HG02938 (cell line): ENCODE results near the gene KLF5.
"Not testable (repeated sequence)": the region's sequence is repeated elsewhere in the genome, so short reads cannot be mapped to it uniquely, and the experiment has no call there.

Experiments used
- ATAC-seq: cut with Tn5 transposase; IDR thresholded peaks from one replicate; pipeline ENCODE4 v1.9.1; 2021; ENCODE audit warnings: mild to moderate bottlenecking, moderate library complexity; ENCODE audit not compliant: unreplicated experiment

KLF5 gene

DNA sequence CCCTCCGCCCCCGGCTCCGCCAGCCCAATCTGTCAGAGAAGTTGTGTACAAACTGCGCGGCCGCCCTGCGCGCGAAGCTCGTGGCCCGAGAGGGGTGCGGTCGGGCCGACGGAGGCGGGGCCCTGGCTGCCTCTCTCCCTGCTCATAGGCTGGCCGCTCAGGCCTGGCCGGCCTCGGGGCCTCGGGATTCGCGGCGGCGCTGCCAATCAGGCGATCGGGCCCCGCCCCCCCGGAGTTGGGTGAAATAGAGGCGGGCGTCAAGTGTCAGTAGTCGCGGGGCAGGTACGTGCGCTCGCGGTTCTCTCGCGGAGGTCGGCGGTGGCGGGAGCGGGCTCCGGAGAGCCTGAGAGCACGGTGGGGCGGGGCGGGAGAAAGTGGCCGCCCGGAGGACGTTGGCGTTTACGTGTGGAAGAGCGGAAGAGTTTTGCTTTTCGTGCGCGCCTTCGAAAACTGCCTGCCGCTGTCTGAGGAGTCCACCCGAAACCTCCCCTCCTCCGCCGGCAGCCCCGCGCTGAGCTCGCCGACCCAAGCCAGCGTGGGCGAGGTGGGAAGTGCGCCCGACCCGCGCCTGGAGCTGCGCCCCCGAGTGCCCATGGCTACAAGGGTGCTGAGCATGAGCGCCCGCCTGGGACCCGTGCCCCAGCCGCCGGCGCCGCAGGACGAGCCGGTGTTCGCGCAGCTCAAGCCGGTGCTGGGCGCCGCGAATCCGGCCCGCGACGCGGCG is at the start of gene KLF5:
TSS of gene KLF5 (plus strand) at position 270 of the 724 bp plus-strand sequence. CDS start at position 593, 323 bp downstream.
- peak; percentile 93 for ATAC-seq

DNA sequence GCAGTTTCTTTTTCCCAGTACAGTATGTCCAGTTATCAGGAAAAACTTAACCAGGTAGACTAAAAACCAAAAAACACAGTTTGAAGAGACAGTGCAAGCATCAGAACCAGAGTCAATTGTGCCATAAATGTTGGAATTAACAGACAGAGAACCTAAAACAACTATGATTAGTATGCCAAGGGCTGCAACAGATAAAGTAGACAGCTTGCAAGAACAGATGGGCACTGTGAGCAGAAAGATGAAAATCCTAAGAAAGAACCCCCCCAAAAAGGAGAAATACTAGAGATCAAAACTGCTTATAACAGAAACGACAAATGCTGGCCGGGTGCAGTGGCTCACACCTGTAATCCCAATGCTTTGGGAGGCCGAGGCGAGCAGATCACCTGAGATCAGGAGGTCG is 47.1 kb upstream of the KLF5 start:
- no peak for ATAC-seq

DNA sequence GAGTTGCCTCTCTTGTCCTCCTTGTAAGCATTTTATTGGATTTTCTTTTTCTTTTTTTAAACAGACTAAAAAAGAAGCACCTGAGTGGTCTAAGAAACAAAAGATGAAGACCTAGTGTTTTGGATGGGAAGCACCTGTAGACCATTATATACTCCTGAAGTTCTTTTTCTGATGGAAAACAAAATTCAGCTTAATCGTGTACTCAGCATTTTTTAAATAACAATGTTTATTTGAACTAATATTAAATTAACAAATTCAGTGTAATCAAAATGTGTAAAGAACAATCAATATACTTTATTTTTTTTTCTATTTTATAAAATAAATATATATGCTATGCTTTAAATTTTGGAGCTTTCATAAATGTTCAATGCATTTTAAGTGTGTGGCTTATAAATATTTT is 43.0 kb upstream of the KLF5 start:
- no peak for ATAC-seq

DNA sequence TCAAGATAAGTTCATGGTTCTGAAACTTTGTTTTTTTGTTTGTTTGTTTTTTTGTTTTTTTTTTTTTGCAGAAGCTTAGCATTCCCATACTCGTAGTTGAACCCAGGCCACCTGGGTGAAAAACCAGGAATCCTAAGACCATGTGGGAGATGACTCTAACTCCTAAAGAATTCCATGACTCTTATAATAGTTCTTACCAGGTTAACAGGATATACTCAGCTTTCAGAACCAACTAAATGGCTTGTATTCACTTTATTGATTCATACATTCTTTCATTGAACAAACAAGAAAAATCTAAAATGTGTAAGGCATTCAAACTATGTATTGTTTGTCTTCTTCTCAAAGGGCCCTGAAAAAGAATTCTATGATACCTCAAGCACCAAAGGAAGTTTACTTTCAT is 40.5 kb upstream of the KLF5 start:
- ATAC-seq, result no peak

DNA sequence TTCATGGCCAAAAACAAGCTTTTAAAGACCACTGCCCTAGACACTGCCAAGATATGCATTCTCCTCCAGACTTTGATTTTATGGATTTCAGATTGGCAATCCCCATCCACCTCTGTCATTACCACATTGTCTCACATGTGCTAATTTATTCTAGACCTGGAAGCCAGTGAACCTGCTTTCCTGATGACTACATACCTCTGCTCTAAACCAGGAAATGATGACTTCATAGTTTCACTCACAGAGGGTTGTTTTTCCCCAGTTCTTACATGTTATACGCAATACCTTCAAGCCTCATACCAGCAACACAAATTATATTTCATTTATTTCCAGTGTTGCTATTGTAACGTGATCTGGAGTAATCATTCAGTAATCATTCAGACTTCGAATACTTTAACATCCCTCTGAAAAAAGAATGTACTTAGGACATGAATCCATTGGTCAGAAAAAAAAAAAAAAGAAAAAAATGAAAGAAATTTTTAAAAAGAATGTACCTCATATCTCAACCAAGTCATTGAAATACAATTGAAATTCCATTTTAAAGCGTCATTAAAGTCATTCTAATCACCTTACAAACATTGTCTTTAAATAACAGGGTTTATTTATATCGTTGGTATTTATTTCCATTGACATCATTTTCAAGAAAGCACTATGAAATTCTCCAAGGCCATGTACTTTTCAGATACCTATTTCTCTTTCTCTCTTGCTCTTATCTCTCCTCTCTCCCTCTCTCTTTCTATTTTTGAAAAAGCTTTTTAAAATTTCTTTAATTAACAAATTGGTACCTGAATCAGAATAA is 33.4 kb upstream of the KLF5 start:
- ATAC-seq, result no peak

DNA sequence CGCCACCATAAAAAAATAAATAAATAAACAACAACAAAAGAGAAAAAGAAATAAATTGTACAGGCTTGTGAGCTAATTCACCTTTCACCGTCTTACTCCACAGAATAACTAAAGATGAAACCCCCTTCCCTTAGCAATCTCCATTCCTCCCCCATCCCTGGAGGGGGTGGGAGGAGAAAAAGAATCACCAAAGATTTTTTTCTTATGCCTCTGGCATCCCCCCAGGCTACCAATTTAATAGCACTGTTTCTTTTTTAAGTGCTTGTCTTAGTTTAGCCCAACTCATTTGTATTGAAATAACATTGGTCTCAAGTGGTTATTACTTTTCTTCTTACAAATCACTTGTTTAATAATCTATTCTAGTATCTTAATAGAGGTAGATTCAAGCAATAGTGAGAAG is 23.9 kb upstream of the KLF5 start:
- no peak for ATAC-seq

DNA sequence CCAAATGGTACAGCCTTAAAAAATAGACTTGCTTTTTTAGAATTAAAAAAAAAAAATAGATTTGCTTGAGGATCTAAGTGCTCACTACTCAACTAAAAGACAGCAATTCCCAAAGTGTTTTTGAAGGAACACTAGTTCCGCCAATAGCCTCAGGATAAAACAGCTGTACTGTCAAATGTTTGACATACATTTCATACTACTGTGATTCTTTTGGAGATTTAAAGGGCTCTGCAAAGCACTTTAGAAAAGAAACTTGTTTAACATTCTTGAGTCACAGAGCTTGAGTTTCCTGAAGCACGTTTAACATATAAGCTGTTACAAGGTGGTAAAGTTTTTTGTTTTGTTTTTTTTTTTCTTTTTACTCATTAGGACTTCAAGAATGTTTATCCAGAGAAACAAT is 23.1 kb upstream of the KLF5 start:
- no peak for ATAC-seq

DNA sequence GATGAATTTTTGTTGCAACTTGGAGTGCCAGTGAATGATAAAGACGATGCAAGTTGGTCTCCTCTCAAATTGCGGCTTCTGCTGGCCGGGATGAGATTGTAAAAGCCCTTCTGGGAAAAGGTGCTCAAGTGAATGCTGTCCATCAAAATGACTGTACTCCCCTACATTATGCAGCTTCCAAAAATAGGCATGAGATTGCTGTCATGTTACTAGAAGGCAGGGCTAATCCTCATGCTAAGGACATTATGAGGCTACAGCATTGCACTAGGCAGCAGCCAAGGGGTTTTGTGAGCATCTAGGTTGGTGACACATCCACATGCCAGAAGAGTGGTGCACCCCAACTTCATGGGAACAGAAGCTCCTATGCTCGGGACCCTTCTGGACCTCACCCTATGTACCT is 22.2 kb upstream of the KLF5 start:
- ATAC-seq, result no peak

DNA sequence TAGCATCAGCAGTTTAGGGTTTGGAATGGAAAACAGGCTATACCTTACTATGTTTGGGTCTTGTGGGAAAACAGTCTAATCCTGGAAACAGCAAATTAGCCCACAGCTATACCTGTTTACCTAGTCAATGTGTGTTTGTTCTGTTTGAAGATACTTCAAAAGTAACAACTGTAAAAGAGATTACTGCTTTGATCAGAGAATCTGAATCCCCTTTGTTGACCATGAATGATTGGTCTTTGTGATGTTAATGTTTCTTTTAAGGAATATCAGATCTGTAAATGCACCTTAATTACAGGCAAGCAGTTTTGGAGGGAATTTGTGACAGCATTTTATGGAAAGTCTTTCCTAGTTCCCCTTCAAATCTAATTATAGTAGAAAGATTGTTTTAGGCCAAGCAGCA is 20.7 kb upstream of the KLF5 start:
- no peak for ATAC-seq

DNA sequence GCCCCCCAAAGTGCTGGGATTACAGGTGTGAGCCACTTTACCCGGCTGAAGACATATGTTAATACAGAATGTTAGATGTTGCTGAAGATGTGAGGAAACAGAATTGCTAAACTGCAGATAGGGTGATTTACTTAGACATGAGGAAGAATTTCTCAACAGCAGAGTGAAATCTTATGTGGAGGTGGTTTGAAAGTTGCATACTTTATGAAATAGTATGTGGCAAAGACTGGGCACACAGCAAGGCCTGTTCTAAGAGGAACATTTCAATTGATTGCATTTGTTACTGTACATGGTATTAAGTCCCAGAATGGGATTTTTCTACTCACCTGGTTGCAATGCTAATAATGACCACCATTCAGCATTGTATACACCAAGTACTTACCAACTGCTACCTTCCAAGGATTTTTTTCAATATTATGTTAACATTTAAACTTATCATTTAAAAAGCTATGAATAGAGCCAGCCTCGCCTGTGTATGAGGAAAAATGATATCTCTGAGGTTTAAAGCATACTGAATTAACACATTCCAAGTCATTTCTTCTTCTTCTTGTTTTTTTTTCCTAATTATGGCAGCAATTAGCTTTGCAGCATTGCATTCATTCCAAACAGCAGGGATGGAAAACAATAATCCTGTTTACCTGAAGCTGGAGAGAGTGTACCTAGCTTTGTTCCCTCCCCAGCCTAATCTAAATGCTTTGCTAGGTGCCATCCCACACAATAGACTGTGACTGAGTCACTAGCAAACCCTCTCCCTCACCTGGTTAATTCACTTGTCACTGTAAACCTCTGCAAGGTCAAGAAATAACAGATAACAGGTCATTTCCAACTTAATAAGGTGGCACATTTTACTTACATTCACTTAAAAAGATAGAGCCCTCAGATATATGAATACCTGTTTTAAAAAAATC is 19.4 kb upstream of the KLF5 start:
- no peak for ATAC-seq

DNA sequence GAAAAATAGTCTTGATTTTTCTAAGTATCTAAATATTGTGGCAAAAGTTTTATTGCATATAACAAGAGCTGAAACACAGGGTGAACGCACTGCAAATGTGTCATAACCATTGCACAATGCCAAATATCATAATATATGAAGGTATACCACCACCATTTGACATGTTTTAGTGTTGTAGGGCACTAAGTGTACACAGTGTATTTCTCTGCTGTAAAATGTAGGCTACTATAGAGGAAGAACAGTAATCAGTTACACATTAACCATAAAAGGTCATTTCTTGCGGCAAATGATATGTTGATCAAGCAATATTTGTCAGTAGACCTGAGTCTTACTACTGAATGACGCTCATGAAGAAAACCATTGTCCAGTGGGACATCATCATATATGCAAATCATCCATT is 18.3 kb upstream of the KLF5 start:
- no peak for ATAC-seq

DNA sequence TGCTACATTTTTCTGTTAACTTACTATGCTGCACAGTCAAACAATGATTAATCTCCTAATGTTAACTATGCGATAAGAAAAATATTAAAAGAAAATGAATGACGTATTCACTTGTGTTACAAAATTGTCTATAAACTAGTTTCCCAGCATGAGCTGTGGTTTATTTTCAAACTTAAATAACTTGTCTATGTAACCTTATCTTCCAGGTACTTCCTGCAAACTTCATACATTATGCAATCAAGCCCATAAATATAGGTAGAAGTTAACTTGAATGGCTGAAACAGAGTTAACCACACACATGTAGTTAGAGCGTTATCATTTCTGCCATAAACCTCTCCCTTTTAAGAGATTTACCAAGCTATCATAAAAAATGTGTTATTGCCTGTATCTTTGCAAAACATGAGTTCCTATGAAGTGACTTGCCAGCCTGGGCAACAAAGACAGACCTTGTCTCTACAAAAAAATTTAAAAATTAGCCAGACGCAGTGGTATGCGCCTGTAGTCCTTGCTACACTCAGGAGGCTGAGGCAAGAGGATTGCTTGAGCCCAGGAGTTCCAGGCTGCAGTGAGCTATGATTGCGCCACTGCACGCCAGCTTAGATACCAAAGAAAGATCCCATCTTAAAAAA is 17.7 kb upstream of the KLF5 start:
- no peak for ATAC-seq

DNA sequence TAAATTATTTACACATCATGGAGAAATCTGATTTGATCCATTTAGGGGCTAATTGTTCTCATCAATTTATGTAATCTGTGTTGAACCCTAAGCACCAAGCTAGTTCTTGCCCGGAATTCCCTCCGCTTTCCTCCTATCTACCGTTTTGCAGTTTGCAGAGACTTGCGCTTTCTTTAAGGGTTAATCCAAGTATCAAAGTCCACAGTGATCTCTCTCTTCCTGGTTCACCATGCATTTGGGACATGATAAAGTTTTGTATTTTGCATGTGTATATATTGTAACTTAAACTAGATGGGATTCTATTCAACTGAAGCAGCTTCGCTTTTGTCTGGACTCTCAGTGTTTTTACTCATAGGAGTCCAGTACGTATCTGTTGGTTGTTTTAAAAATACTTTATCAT is 13.8 kb upstream of the KLF5 start:
- ATAC-seq, result no peak

DNA sequence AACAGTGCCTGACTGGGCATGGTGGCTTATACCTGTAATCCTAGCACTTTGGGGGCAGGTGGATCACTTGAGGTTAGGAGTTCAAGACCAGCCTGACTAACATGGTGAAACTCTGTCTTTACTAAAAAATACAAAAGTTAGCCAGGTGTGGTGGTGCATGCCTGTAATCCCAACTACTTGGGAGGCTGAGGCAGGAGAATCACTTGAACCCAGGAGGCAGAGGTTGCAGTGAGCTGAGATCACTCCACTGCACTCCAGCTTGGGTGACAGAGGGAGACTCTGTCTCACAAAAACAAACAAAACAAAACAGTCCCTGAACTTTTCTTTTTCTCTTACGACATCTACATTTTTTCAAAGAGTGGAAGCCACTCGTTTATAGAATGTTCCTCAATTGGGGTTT is 10.2 kb upstream of the KLF5 start:
- ATAC-seq, result not testable (repeated sequence)

DNA sequence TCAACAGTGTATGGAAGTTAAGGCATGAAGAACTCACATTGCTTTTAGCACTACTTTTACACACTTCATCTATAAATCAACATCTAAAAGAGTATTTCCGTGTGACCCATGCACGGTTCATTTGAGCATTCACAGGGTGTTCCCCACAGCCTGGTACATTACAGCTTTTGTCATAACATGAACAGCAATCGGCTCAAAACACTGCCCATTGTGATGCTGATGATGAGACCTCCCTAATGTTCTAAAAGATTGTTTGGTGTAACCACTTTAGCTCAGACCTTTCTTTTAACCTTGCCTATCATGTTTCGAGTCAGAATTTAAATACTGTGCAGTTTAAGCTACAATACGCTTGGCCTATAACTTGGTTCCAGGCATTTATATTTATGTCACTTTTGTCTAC is 4.1 kb upstream of the KLF5 start:
- ATAC-seq, result no peak

DNA sequence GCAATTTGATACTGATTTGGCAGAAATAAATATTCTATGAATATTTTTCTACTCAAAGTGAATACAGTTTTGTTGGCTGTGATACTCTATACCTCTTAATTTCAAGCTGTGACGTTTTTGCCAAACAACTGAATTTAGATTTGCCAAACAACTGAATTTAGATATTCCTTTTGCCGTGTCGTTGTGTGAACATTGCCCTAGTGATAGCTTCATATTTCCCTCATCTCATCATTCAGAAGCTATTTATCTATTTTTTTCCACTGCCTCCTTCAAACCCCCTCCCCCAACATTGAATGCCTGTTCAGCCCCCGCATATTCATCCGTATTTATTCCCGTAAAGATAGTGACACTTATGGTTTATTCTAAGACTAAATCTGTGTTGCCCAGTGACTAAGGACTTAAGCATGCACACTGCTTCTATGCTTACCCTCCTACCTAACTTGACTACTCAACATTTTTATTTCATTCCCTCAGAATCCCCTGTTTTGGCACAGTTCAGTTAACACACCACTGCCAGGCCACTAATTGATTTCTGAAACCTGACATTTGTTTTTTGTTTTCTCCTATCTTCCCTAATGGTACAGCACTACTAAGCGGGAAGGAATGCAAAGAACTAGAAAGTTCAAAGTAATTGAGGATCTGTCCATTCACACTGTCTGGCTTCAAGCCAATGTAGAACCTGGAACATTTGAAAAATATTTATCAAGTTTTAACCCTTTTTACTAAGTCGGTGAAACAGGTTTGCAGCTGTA is 2.8 kb upstream of the KLF5 start:
- ATAC-seq, result no peak

DNA sequence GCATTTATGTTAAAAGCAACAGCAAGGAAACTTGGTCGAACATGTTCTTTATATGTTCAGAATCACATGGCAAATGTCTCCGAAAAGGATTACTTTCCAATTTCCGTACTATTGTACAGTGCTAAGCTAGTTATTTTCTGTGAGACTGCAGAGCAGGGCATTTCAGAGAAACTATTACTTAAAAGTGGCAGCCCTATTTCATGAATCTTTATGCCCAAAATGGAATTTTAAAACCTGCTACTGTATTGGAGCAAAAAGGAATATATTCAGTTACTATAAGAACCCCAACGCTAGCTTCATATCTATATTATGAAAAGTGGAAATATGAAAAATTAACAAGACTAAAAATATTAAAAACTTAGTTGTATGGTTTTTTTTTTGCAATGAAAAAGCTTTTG is 2.2 kb upstream of the KLF5 start:
- ATAC-seq, result no peak

DNA sequence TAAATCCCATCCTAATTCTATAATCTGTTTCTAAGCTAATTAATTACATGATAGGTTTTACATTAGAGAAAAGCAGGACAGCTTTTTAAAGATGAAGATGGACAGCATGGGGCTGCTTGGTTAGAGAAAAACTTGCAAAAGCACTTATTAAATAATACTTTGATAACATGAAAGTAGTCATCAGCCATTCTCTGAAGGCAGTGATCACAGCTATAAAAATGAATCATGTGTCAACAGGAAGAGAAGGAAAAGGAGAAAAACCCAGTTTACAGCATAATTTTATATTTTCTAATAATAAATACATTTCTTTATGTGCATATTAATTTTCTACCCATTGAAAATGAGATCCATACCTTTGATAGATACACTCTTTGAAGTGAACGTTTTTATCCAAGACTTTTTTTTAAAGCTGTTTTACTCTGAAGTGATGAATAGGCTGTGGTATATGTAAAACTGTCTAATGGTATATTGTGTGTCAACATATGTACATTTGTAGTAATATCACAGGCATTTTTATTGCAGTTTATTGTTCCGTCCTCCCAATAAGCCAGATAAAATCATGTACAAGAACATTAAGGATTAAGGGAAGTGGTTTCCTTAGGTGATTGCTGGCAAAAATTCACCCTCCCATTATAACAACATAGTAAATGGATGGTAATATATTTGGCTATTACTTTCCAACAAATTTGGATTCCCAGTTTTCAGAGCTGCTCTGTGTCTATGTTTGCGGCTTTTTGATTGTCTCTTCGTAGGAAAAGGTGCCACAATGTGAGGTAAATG is 1.3 kb upstream of the KLF5 start:
- no peak for ATAC-seq

DNA sequence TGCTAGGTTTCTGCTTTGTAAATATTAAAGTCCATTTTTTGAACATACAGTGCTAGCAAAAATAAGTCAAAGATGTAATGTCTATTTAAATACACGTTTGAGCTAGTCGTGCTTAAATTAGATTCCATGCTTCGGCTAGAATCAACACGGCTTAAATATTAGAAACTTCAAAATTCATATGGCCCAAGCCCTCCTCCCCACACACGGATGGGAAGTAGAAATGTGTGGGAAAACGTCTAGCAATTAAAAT is 816 bp upstream of the KLF5 start:
- ATAC-seq, result no peak

DNA sequence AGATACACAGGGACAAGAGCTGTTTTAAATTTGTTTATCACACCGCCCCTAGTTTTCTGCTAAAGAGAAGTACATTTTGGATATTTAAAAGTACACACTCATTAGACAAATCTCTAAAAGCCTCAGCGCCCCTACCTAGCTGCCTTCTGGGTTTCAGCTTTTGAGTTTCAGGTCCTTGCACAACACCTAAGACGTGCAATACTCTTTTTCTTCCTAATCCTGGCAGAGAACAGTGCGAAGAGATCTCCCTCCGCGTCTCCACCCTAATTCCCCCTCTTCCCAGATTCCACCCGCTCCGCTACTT is 421 bp upstream of the KLF5 start:
- peak; percentile 18 for ATAC-seq
